Measurements from ENCODE around the gene YPEL4.

DNA sequence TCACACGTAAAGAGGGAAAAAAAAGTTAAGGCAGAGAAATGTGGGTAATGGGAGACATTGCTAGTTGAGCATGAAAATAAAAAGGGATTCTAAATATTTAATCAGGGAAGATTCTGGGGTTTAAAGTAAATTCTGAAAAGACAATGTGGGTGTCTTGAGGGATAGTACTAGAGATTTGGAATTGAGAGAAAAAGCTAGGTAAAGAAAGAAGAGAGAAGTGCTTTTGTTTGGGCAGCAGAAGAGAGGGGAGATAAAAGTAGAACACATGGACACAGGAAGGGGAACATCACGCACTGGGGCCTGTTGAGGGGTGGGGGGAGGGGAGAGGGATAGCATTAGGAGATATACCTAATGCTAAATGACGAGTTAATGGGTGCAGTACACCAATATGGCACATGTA, 3.5 kb upstream of the YPEL4 start:
- no peak for TF ChIP-seq SUZ12 (IDR thresholded peaks at IDR 0.05; ENCODE audit: extremely low read depth, insufficient read depth, insufficient read length)
- TF ChIP-seq YY1 (IDR thresholded peaks at IDR 0.05; ENCODE audit: insufficient read depth, insufficient read length): no peak
